HFF-Myc (cell line): ENCODE measurements around the gene CD46.

Source experiments
- DNase-seq: peaks from one replicate; pipeline ENCODE4 v3.0.0-alpha.2; 2011; ENCODE audit warnings: low read depth; ENCODE audit errors: extremely low read depth
- H3K4me3 ChIP-seq: replicated peaks from 2 replicates; pipeline ENCODE4 v1.5.1; 2011; ENCODE audit warnings: low read depth, mild to moderate bottlenecking, control low read depth, low read length
- CTCF ChIP-seq: IDR thresholded peaks from 2 replicates; pipeline ENCODE4 v1.5.1; 2012; ENCODE audit warnings: mild to moderate bottlenecking, low read depth, low read length, control low read depth; ENCODE audit errors: missing control alignments

CD46 gene

GRCh38 chr1:207833381-207833780 lies 81.5 kb downstream of the CD46 start:
- no peak for TF ChIP-seq CTCF
- H3K4me3 ChIP-seq = no peak overlapping the region
- no peak for DNase-seq

GRCh38 chr1:207833956-207834660 lies 82.3 kb downstream of the CD46 start:
- TF ChIP-seq CTCF = no peak
- H3K4me3 ChIP-seq = no peak overlapping the region
- no peak for DNase-seq

- no peak overlapping the region for H3K4me3 ChIP-seq
- TF ChIP-seq CTCF = no peak
- no peak for DNase-seq
These were observed 84.1 kb downstream of the CD46 start for GRCh38 chr1:207835958-207836357.

- DNase-seq = no peak
- no peak overlapping the region for H3K4me3 ChIP-seq
- no peak for TF ChIP-seq CTCF
These were observed 84.9 kb downstream of the CD46 start for GRCh38 chr1:207836591-207837347.

GRCh38 chr1:207837673-207838072 lies 85.8 kb downstream of the CD46 start:
- no peak for TF ChIP-seq CTCF
- DNase-seq = no peak
- H3K4me3 ChIP-seq = no peak overlapping the region

GRCh38 chr1:207838156-207839082 lies 86.6 kb downstream of the CD46 start:
- no peak for TF ChIP-seq CTCF
- no peak for DNase-seq

More at GRCh38 chr1:207838156-207839082, 86.6 kb downstream of the CD46 start:
- H3K4me3 ChIP-seq = no peak overlapping the region
